Activated naive CD8-positive, alpha-beta T cell treated with anti-CD3 and anti-CD28 coated beads, Interleukin-2, amount 10 ng/mL, durations not matched to agents 7 days and 5 days (primary cell): Measurements from ENCODE around the gene PCSK2. TPM values are rescaled to one million over a fixed set of nuclear protein-coding genes. Genes with fewer than 3 reads are reported as not detected.

ENCODE experiments used
- ATAC-seq: fragments of 150-1000 bp; cut with Tn5 transposase; one replicate; pipeline ENCODE4 v1.10.0; 2021; ENCODE audit warnings: low read depth, moderate library complexity
- POLR2A ChIA-PET: fragments of 350-600 bp; sonication (Branson Sonifier 250); formaldehyde crosslinking; loops from one replicate; lab custom pipeline; 2021; ENCODE audit warnings: antibody characterized with exemption; lab: Charles Lee
- DNase-seq: peaks from one replicate; pipeline ENCODE4 v3.0.0; 2021
- H3K27ac Mint-ChIP-seq: one replicate; pipeline ENCODE4 v1.8.0; 2022; ENCODE audit warnings: mild to moderate bottlenecking, mixed read lengths
- H3K27me3 Mint-ChIP-seq: one replicate; pipeline ENCODE4 v1.8.0; 2022; ENCODE audit warnings: mild to moderate bottlenecking, moderate library complexity, mixed read lengths
- H3K36me3 Mint-ChIP-seq: one replicate; pipeline ENCODE4 v1.8.0; 2021; ENCODE audit warnings: mild to moderate bottlenecking, mixed read lengths
- H3K4me1 Mint-ChIP-seq: one replicate; pipeline ENCODE4 v1.8.0; 2021; ENCODE audit warnings: mixed read lengths
- H3K4me3 Mint-ChIP-seq: one replicate; pipeline ENCODE4 v1.8.0; 2022; ENCODE audit warnings: mild to moderate bottlenecking, moderate library complexity, mixed read lengths
- H3K9me3 Mint-ChIP-seq: one replicate; pipeline ENCODE4 v1.8.0; 2021; ENCODE audit warnings: mixed read lengths
- total RNA-seq, 2 experiments: library from RNA; stranded (reverse); gene quantifications; one replicate each; pipeline ENCODE4 v1.2.3, GENCODE V29; 2021

PCSK2 gene
- total RNA-seq, 2 experiments from 2014 or later: not detected

GRCh38 chr20:17406051-17406590 is 179.3 kb downstream of the PCSK2 start:
- H3K9me3 Mint-ChIP-seq: no peaks in the 10 kb centered on the region
- H3K4me1 Mint-ChIP-seq: no peaks in the 10 kb centered on the region
- ATAC-seq (no peak), DNase-seq (no peak)
- peaks cover 4% of the 10 kb centered on the region for H3K27me3 Mint-ChIP-seq
- POLR2A ChIA-PET: no interaction called here
- no peak overlapping the region for H3K4me3 Mint-ChIP-seq
- H3K36me3 Mint-ChIP-seq: no peaks in the 10 kb centered on the region
- no peak overlapping the region for H3K27ac Mint-ChIP-seq

- POLR2A ChIA-PET: no interaction called here
- H3K9me3 Mint-ChIP-seq: peaks cover 2% of the 10 kb centered on the region
- H3K27me3 Mint-ChIP-seq: peaks cover 4% of the 10 kb centered on the region
- DNase-seq (no peak), ATAC-seq (no peak)
- no peaks in the 10 kb centered on the region for H3K36me3 Mint-ChIP-seq
- H3K4me3 Mint-ChIP-seq: no peak overlapping the region
- H3K27ac Mint-ChIP-seq: no peak overlapping the region
- H3K4me1 Mint-ChIP-seq: no peaks in the 10 kb centered on the region
Observed at GRCh38 chr20:17407550-17407949, 180.7 kb downstream of the PCSK2 start.

GRCh38 chr20:17417225-17417624 is 190.4 kb downstream of the PCSK2 start:
- H3K27ac Mint-ChIP-seq: no peak overlapping the region
- no peak overlapping the region for H3K4me3 Mint-ChIP-seq
- no peak for DNase-seq
- peaks cover 8% of the 10 kb centered on the region for H3K9me3 Mint-ChIP-seq
- no peaks in the 10 kb centered on the region for H3K36me3 Mint-ChIP-seq
- H3K4me1 Mint-ChIP-seq: no peaks in the 10 kb centered on the region
- ATAC-seq: no peak
- POLR2A ChIA-PET: no interaction called here
- peaks cover 6% of the 10 kb centered on the region for H3K27me3 Mint-ChIP-seq

GRCh38 chr20:17418737-17419136 is 191.9 kb downstream of the PCSK2 start:
- no peak for ATAC-seq
- POLR2A ChIA-PET: no interaction called here

GRCh38 chr20:17419479-17420041 is 192.7 kb downstream of the PCSK2 start:
- Mint-ChIP-seq H3K27me3 (peaks cover 6% of the 10 kb centered on the region), H3K4me3 (no peak overlapping the region), H3K36me3 (no peaks in the 10 kb centered on the region), H3K4me1 (no peaks in the 10 kb centered on the region), H3K27ac (no peak overlapping the region), H3K9me3 (peaks cover 6% of the 10 kb centered on the region)
- ATAC-seq (no peak), DNase-seq (no peak)
- POLR2A ChIA-PET: no interaction called here

More at GRCh38 chr20:17418737-17419136, 191.9 kb downstream of the PCSK2 start:
- H3K27me3 Mint-ChIP-seq: peaks cover 6% of the 10 kb centered on the region
- H3K4me3 Mint-ChIP-seq: no peak overlapping the region
- peaks cover 6% of the 10 kb centered on the region for H3K9me3 Mint-ChIP-seq
- no peaks in the 10 kb centered on the region for H3K36me3 Mint-ChIP-seq
- no peaks in the 10 kb centered on the region for H3K4me1 Mint-ChIP-seq
- no peak overlapping the region for H3K27ac Mint-ChIP-seq
- no peak for DNase-seq

GRCh38 chr20:17421493-17421892 is 194.7 kb downstream of the PCSK2 start:
- no peak for ATAC-seq
- no peaks in the 10 kb centered on the region for H3K36me3 Mint-ChIP-seq
- no peak overlapping the region for H3K27ac Mint-ChIP-seq
- H3K4me1 Mint-ChIP-seq: no peaks in the 10 kb centered on the region
- no peak overlapping the region for H3K4me3 Mint-ChIP-seq
- POLR2A ChIA-PET: no interaction called here
- H3K27me3 Mint-ChIP-seq: peaks cover 4% of the 10 kb centered on the region
- H3K9me3 Mint-ChIP-seq: no peaks in the 10 kb centered on the region
- DNase-seq: no peak

- no peak for DNase-seq
- no peak overlapping the region for H3K27ac Mint-ChIP-seq
- H3K27me3 Mint-ChIP-seq: peaks cover 4% of the 10 kb centered on the region
- H3K9me3 Mint-ChIP-seq: no peaks in the 10 kb centered on the region
- POLR2A ChIA-PET: no interaction called here
- ATAC-seq: no peak
- H3K4me3 Mint-ChIP-seq: no peak overlapping the region
- H3K36me3 Mint-ChIP-seq: no peaks in the 10 kb centered on the region
- H3K4me1 Mint-ChIP-seq: no peaks in the 10 kb centered on the region
Observed at GRCh38 chr20:17423782-17424181, 196.9 kb downstream of the PCSK2 start.

GRCh38 chr20:17427638-17428037 is 200.8 kb downstream of the PCSK2 start:
- ATAC-seq: no peak
- H3K9me3 Mint-ChIP-seq: no peaks in the 10 kb centered on the region
- H3K4me1 Mint-ChIP-seq: no peaks in the 10 kb centered on the region
- H3K36me3 Mint-ChIP-seq: no peaks in the 10 kb centered on the region
- peaks cover 7% of the 10 kb centered on the region for H3K27me3 Mint-ChIP-seq
- POLR2A ChIA-PET: no interaction called here
- H3K27ac Mint-ChIP-seq: no peak overlapping the region
- H3K4me3 Mint-ChIP-seq: no peak overlapping the region
- DNase-seq: no peak

GRCh38 chr20:17430125-17430950 is 203.5 kb downstream of the PCSK2 start:
- H3K36me3 Mint-ChIP-seq: no peaks in the 10 kb centered on the region
- H3K4me3 Mint-ChIP-seq: no peak overlapping the region
- H3K9me3 Mint-ChIP-seq: no peaks in the 10 kb centered on the region
- H3K27me3 Mint-ChIP-seq: peaks cover 8% of the 10 kb centered on the region
- no peak for ATAC-seq
- no peaks in the 10 kb centered on the region for H3K4me1 Mint-ChIP-seq
- H3K27ac Mint-ChIP-seq: no peak overlapping the region
- POLR2A ChIA-PET: no interaction called here
- DNase-seq: no peak

- H3K4me3 Mint-ChIP-seq: no peak overlapping the region
- H3K9me3 Mint-ChIP-seq: no peaks in the 10 kb centered on the region
- H3K27me3 Mint-ChIP-seq: peaks cover 8% of the 10 kb centered on the region
- ATAC-seq (no peak), DNase-seq (peak; percentile 47)
- H3K4me1 Mint-ChIP-seq: no peaks in the 10 kb centered on the region
- H3K36me3 Mint-ChIP-seq: no peaks in the 10 kb centered on the region
- POLR2A ChIA-PET: no interaction called here
- H3K27ac Mint-ChIP-seq: no peak overlapping the region
Observed at GRCh38 chr20:17431621-17432364, 205.0 kb downstream of the PCSK2 start.

GRCh38 chr20:17436664-17437063 is 209.8 kb downstream of the PCSK2 start:
- DNase-seq (no peak), ATAC-seq (no peak)
- Mint-ChIP-seq H3K4me1 (no peaks in the 10 kb centered on the region), H3K27me3 (peaks cover 2% of the 10 kb centered on the region), H3K4me3 (no peak overlapping the region), H3K27ac (no peak overlapping the region), H3K9me3 (no peaks in the 10 kb centered on the region), H3K36me3 (no peaks in the 10 kb centered on the region)
- POLR2A ChIA-PET: no interaction called here

GRCh38 chr20:17437251-17437650 is 210.4 kb downstream of the PCSK2 start:
- H3K36me3 Mint-ChIP-seq: no peaks in the 10 kb centered on the region
- H3K4me3 Mint-ChIP-seq: no peak overlapping the region
- H3K4me1 Mint-ChIP-seq: no peaks in the 10 kb centered on the region
- POLR2A ChIA-PET: no interaction called here
- ATAC-seq: no peak
- peaks cover 4% of the 10 kb centered on the region for H3K27me3 Mint-ChIP-seq
- H3K9me3 Mint-ChIP-seq: no peaks in the 10 kb centered on the region
- no peak for DNase-seq
- H3K27ac Mint-ChIP-seq: no peak overlapping the region

GRCh38 chr20:17438436-17439039 is 211.7 kb downstream of the PCSK2 start:
- no peaks in the 10 kb centered on the region for H3K4me1 Mint-ChIP-seq
- POLR2A ChIA-PET: no interaction called here
- H3K27ac Mint-ChIP-seq: no peak overlapping the region
- H3K36me3 Mint-ChIP-seq: no peaks in the 10 kb centered on the region
- ATAC-seq: no peak
- peaks cover 4% of the 10 kb centered on the region for H3K27me3 Mint-ChIP-seq
- no peak for DNase-seq
- H3K4me3 Mint-ChIP-seq: no peak overlapping the region
- no peaks in the 10 kb centered on the region for H3K9me3 Mint-ChIP-seq
